HCT116 (cell line): ENCODE results near the gene ARFGEF3.

ENCODE experiments used
- CEBPB ChIP-seq: IDR thresholded peaks from 2 replicates; pipeline ENCODE4 v1.6.1; 2012; ENCODE audit warnings: low read depth
- CTCF ChIP-seq, 3 experiments: fragments of 200-600 bp in 1 of 3; sonication (generic) in 1 of 3; IDR thresholded peaks in 2 of 3; conservative IDR thresholded peaks in 1 of 3; 2 replicates each; pipeline ENCODE4 v1.5.1; 2012 to 2017; ENCODE audit warnings: low read depth in 2 of 3, low read length in 2 of 3, antibody characterized with exemption in 1 of 3, borderline replicate concordance in 1 of 3, control low read depth in 1 of 3, mild to moderate bottlenecking in 1 of 3, mixed read lengths in 1 of 3, mixed run types in 1 of 3, moderate library complexity in 1 of 3; ENCODE audit not compliant: insufficient read depth in 1 of 3
- EGR1 ChIP-seq: IDR thresholded peaks from 2 replicates; pipeline ENCODE4 v1.6.1; 2012; ENCODE audit warnings: low read depth
- EZH2 ChIP-seq: fragments of 200-600 bp; sonication (generic); IDR thresholded peaks from 2 replicates; pipeline ENCODE4 v1.6.1; 2017; ENCODE audit warnings: antibody characterized with exemption, mixed run types
- POLR2A ChIP-seq: IDR thresholded peaks from 2 replicates; pipeline ENCODE4 v1.7.0; 2011; ENCODE audit warnings: borderline replicate concordance; ENCODE audit not compliant: insufficient read depth, insufficient read length; ENCODE audit errors: extremely low read depth
- RAD21 ChIP-seq: IDR thresholded peaks from 2 replicates; pipeline ENCODE4 v1.6.1; 2012; ENCODE audit warnings: low read depth, mild to moderate bottlenecking
- SRF ChIP-seq: IDR thresholded peaks from 2 replicates; pipeline ENCODE4 v1.6.1; 2012; ENCODE audit warnings: low read depth
- YY1 ChIP-seq: IDR thresholded peaks from 2 replicates; pipeline ENCODE4 v1.6.1; 2011; ENCODE audit warnings: low read length, low read depth, moderate library complexity, mild to moderate bottlenecking; ENCODE audit not compliant: insufficient replicate concordance; ENCODE audit errors: extremely low read depth
- ZNF274 ChIP-seq: fragments of 200-500 bp; sonication (Bioruptor generic); IDR thresholded peaks from 2 replicates; pipeline ENCODE4 v1.6.1; 2014; ENCODE audit warnings: mild to moderate bottlenecking, low read depth, low read length, inconsistent platforms

DNA sequence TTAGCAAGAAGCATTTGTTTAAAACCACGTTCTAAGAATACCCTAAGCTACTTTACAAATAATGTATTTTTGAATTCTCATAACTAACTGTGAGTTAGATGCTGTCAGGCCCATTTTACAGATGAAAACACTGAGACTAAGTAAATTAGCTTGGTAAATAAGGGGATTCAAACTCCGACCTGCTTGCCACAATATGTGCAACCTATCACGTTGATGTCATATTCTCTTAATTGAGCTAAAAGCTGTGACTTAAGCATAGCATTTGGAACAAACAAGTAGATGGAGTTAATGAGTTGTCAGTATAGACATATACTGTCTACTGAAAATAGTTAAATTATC, 45.1 kb upstream of the ARFGEF3 start:
- TF ChIP-seq SRF (no peak), YY1 (no peak), EZH2 (no peak), CTCF (IDR thresholded peaks at IDR 0.05 in 2 of 3, conservative IDR thresholded peaks at IDR 0.05 in 1 of 3; ENCODE audit: borderline replicate concordance in 1 of 3, insufficient read depth in 1 of 3, low read depth in 2 of 3, low read length in 2 of 3) (no peak), EGR1 (no peak), RAD21 (no peak), POLR2A (no peak), CEBPB (no peak), ZNF274 (no peak)
